Measurements from ENCODE around the gene KLRF2.

The KLRF2 gene

DNA sequence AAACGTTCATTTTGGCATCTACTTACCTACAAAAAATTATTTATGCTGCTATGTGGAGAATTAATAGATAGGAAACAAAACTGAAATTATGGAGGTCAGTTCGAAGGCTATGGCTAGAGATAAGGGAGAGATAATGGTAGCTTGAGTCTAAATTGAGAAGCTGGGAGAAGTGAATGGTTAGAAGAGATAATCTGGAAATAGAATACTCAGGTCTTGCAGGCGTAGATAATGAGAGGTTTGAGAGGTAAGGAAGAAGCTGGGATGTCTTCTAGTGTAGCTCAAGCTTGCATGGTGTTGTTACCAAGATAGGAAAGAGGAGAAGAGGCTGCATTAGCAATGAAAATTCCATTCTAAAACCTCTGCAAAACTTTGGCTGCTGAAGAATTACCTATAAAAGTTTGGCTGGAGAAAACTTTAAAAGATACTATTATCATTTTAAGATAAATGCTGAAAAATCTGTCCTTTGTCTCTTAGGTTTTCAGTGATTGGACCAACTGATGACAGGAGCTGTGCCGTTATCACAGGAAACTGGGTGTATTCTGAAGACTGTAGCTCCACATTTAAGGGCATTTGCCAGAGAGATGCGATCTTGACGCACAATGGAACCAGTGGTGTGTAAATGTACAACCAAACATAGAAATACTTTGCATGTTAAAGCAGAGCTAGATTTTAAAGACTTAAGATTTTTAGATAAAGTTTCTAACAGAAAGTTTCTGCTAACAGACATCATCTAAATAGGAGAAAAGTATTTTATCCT is 14.1 kb downstream of the KLRF2 start:
- no peak for DNase-seq

DNA sequence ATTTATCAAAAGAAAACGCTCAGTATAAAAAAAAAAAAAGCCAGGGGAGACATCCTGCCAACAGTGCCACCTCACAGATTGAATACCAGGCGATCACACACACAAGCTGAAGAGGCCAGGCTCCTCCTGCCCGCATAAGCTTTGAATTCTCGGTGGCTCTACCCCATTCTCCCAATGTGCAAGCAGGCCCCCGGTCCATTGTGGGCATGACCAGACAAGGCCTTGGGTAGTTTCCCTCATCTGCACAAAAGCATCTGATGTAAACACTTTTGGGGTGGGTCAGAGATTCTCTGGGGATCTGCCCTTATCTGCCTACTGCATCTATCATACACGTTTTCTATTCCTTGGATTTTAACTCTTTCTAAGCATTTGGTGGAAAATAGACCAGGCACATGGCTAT is 16.2 kb downstream of the KLRF2 start:
- no peak for DNase-seq

DNA sequence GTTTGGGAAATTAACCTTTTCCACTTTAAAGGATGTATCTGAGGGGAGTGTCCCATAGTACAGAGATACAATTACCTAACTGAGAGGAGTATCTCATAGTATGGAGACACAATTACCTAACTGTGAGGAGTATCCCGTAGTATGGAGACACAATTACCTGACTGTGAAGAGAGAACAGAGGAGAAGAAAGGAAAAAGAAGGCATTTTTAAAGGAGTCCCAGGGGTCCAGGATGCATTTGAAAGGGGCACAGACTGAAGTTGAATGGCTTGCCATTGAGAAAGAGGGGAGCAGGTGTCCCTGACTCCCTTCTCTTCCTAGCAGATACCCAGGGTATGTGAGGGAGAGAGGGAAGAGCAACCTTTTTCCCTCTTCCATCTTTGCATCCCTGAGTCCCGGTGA is 17.9 kb downstream of the KLRF2 start:
- DNase-seq = no peak

DNA sequence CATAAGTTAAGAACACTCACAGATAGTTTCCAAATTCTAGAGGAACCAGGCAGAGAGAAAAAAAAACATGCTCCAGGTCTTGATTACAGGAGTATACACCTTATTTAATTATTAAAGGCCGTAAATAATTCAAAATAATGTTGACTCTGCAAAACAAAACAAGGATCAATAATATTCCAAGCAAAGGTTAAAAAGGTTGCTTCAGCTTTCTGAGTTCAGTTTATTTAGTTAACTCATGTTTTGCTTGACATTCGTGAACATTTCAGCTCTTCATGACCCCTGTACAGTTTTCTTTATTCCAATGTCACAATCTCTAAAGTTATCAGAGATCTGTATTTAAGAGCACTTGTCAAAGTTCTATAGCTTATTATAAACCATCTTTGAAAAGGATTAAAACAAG is 19.6 kb downstream of the KLRF2 start:
- DNase-seq = no peak

DNA sequence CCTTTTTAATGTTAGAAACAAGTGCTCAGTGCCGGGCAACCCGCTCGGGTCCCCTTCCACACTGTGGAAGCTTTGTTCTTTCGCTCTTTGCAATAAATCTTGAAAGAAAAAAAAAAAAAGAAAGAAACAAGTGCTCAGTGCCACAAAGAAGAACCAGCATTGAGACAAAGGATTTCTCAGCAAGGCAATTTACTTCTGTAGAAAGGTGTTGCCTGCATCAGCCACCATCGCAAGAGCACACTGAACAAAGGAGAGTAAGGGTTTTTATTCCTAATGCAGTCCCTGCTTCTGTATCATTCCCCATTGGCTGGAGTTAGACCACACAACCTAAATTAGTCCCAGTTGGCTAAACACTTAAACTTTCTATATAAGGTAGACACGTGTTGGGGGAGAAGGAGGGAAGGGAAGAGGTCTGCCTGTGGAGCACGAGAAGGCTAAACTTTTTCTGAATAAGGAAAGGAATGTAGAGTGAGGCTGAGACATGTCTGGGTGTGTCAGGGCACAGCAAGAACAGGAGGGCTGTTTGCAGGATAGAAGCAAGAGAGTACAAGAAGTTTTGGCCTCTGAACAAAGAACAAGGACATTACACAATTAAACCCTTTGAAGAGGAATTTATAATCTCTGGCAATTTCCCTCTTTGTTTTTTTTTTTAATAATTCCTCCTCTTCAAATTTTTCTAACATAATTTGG is 21.4 kb downstream of the KLRF2 start:
- DNase-seq = no peak

DNA sequence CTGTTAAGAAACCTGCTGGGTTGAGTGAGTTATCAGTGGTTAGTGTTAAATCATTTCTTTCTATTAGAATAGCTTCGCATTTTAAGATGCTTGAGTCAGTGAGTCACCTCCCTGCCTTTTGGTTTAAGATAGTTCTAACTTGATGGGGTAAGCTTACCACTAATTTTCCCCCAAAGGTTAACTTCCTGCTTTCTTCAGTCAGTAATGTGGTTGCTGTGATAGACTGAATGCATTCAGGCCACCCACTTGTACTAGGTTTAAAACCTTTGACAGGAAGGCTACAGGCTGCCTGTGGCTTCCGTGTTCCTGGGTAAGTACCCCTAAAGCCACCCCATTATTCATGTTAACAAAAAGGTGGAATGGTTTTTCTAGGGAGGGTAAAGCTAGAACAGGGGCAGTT is 25.6 kb downstream of the KLRF2 start:
- no peak for DNase-seq

DNA sequence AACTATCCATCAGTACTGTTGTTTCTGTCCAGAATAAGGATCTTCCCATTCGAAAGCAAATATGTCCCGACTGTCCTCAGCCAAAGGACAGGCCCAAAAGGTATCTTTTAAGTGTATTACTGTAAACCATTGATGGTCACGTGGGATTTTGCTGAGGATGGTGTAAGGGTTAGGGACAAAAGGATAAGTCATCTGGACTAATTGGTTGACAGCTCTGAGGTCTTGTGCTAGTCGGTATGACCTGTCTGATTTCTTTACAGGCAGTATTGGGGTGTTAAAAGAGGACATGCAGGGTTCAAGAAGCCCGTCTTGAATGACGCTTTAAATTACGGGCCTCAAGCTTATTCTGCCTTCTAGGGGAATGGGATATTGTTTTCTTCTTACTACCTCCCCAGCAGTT is 26.5 kb downstream of the KLRF2 start:
- DNase-seq = no peak

DNA sequence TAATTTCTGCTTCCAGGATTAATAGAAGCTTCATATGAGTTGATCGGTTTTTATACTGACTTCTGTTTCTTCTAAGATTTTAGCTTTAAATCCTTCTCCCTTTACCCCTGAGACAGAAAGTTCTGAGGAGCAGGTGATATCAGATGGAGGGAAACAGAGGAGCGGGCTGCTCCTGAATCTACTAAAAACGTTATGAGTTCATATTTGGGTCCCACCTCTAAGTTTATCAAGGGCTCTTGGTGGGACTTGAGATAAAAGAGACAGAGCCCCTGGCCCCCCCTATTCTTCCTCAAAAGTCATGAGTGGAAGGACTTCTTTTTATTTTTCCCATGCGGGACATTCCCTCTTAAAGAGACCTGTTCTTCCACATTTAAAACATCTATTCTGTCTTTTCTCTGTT is 27.1 kb downstream of the KLRF2 start:
- no peak for DNase-seq

DNA sequence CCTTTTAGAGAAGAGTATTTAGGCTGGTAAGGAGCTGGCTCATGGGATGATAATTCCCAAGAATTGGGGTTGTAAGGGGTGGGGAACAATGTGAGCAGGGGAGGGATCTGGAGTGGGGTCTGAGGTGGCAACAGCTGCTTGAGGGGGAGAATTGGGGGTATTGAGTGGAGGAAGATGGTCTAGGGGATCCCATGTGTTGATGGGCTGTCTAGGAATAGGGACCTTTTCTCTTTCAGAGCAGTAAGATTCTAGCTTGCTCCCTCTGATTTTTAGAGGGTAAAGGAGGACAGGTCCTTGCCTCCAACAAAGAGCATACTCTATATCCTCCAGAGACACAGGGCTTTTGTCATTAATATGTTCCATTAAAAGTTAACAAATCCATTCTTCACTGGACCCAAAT is 28.4 kb downstream of the KLRF2 start:
- no peak for DNase-seq

DNA sequence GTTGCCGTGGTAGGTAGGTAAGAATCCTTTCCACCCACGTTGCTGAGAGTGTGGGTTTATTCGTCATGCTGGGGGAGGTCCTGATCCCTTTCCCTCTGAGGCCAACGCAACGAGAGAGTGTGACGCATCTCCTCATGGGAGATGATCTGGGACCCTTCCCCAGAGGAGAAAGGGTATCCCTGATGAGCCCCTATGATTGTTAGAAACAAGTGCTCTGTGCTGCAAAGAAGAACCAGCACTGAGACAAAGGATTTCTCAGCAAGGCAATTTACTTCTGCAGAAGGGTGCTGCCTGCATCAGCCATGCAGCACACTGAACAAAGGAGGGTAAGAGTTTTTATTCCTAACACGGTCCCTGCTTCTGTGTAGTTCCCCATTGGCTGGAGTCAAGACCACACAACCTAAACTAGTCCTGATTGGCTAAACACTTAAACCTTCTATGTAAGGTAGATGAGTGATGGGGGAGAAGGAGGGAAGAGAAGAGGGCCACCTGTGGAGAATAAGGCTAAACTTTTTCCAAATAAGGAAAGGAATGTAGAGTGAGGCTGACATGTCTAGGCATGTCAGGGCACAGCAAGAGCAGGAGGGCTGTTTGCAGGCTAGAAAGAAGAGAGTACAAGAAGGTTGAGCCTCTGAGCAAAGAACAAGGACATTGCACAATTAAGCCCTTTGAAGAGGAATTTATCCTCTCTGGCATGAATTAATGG is 29.6 kb downstream of the KLRF2 start:
- no peak for DNase-seq

DNA sequence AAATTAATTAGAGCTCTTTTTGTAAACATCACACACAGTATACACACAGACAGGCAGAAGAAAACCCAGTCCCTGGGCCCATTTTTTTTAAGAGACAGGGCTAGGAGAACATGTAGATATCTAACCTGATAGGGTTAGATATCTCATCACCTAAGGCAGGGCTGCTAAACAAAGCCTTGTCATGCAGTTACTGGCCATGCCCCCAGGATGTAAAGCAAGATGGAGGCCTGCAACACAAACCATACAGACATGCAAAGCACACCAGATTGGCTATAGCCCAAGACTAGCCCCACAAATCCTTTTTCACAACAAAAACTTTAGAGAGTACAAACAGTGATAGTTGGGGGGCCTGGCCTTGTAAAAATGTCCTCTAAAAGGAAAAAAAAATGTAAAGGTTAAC is 30.4 kb downstream of the KLRF2 start:
- no peak for DNase-seq

DNA sequence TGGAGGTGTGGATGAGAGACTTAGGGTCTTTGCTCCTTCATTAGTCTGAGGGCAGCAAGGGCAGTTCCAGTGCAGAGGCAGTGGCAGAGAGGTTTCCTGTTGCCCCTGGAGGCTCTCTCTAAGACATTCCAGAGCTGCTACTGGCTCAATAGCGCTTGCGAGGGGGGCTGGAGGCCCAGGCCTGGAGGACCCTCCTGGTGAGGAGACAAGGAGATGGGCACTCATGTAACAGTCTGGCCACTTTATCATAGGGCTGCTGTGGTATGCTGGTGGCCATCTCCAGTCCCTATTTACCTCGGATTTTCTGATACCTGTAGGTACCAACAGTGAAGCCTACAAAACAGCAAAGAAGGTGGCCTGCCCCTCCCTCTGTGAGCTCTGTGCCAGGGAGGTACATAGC is 38.2 kb downstream of the KLRF2 start:
- no peak for DNase-seq

DNA sequence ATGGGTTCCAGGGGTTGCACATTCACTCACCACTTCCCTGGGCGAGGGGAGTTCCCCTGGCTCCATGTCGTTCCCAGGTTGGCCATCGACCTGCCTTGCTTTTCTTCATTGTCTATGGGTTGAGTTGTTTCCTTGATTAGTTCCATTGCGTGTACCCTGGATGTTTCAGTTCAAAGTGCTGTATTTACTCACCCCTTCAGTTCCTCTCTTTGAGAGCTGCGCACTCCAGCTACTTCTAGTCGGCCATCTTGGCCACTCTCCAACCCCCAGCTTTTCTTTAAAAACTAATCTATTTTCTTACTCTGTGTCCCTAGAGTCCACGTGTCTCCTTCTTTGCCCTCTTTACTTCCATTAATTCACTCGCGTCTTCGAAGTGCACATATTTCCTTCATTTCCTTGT is 39.2 kb downstream of the KLRF2 start:
- no peak for DNase-seq

DNA sequence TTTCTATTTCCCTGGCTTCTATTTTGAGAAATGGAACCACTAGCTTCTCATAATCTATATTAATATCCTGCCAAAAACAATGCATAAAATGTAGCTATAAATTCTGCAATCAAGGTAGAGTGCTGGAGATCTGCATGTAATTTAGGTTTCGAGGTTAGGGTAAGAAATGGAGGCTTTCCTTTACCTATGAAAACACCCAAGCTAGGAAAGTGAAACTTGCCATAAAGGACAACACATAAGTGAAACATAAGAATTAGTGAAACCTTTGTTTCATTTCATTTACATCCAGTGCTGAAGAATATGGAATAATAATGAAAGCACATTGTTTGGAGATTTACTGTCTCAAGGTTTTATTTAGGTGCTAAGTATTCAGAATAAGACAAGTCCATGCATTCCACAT is 41.1 kb downstream of the KLRF2 start:
- DNase-seq = no peak

DNA sequence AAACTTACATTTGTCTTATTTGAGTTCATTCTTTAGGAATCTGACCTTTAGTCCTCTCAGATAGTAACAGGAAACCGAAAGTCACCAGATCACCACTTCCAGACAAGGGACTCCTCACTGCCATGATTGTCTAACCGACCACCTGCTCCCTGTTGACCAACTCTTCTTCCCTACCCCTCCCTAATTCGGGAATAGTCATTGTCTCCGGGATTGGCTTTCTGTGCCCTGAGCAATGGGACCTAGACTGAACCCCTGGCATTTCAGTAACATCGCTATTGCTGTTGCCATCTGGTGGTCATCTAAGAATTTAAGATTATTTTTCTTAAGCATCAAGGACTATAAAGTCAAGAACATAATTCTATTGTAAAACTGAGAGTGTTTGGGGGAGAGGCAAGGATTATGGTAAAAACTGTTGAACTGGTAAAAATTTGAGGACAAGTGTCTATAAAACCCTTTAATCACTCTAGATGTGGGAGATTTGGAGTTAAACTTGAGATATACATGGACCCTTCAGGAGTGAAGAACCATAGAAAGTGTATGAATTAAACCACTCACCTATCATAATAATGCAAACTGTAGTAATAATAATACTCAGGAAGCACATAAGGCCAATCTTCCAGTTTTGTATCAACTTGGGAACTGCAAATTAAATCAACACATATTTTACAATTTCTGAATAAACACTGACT is 44.6 kb downstream of the KLRF2 start:
- no peak for DNase-seq

DNA sequence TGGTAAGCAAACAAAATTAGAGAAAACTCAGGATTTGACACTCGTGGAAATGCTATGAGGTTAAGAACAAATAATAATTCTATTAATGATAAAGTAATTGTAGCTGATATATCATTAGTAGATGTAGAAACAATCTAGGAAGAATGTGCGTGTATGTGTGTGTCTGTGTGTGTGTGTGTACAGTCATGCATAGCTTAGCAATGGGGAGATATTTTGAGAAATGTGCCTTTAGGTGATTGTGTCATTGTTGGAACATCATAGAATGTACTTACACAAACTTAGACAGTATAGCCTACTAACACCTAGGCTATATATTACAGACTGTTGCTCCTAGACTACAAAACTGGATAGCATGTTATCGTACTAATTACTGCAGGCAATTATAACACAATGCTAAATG is 45.6 kb downstream of the KLRF2 start:
- DNase-seq = no peak

DNA sequence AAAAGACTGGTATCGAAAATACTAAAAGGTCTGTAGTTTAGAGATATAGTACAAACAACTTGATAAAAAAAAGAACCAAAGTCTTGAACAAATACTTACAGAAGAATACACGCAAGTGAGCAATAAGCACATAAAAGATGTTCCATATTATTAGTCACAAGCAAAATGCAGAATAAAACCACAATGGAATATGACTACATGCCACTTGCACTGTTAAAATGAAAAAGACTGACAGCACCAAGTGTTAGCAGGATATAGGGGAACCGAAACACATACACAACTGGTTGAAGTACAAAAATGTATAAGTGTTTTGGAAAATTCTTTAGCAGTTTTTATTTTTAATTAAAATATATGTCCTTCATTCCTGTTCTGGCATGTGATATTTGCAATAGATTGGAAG is 47.3 kb downstream of the KLRF2 start:
- DNase-seq = no peak

DNA sequence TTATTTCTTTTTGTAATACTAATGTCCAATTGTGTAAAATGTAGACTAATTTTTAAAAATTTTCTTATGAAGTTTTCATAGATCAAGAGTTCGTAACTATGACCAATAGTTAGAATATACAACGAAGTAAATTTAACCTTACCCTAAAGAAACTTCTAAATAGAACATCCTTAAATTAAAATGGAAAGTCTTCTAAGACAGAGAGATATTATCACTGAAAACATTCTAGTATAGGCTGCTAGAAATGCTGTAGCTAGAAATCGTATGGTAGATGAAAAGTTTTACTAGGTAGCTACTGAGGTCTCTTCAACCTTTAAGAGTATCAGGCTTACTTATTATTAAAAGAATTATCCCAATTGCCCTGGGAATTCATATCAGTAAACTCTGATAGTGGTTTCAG is 50.0 kb downstream of the KLRF2 start:
- no peak for DNase-seq

DNA sequence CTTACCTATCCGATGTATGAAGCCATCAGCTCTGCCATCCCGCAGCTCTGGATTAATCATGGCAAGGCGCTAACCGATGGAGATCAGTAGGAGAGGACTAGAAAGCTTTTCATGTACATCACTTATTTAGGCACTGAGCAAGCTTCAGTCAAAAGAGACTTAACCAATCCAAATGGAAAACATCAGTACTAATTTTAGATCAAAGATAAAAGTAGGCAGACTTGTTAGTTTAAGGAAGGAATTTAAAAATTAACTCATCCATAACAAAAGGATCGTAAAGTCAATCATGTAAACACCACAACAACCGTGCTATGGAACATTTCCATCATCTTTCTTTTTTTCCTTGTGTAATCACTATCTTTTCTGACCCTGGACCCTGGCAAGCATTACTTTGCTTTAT is 51.0 kb downstream of the KLRF2 start, which contains the start of gene CLEC2A:
Gene CLEC2A (minus strand): TSS at position 101 of the 400 bp plus-strand sequence. CDS start 41 bp downstream, at position 60.
- DNase-seq = no peak

DNA sequence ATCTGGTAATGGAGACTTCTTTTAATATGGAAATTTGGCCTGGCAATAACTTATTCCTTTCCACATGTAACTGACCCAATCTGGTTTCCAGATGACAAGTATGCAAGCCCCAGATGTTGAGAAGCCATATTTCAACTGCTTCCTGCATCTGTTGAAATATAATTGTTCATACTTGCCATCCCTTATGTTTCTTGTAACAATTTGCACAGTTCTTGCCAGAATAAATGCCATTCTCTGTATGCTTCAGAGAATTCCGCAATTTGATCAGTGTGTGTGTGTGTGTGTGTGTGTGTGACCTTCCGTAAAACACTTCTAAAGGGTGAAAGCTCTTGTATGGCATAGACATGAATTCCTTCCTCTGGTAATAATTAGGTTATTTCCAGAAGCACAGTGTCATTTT is 52.7 kb downstream of the KLRF2 start:
- no peak for DNase-seq

DNA sequence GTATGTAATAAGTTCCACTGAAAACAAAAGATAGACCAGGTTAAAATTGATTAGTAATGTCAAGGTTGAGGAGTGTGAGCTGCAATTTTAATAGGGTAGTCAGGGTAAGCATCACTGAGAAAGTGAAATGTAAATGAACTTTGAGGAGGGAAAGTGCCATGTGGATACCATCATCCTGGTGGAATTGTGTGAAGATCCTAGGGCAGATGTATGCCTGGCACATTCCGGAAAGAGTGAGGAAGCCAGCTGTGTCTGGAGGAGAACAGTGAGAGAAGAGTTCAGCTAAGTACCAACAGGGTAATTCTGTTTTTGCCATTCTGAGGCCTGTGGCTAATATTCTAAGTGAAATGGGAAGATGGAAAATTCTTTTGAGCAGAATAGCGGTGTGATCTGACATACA is 53.7 kb downstream of the KLRF2 start:
- DNase-seq = no peak

DNA sequence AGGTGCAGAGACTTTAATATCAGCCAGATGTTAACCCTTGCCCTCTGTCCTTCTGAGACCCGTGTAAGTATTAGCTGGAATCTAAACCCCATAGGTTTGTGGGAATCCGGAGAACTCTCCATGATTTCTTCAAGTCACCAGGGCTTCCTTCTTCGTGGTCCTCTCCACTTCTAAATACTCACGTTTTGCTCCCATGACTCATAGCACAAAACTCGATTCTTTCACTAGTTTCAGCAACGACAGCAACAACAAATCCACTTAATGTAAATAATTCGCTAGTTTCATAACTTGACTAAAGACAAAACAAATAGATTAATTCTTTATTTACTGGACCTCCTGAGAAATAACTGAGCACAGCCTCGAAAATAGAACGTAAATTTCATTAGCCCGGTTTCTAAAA is 55.3 kb downstream of the KLRF2 start:
- no peak for DNase-seq

DNA sequence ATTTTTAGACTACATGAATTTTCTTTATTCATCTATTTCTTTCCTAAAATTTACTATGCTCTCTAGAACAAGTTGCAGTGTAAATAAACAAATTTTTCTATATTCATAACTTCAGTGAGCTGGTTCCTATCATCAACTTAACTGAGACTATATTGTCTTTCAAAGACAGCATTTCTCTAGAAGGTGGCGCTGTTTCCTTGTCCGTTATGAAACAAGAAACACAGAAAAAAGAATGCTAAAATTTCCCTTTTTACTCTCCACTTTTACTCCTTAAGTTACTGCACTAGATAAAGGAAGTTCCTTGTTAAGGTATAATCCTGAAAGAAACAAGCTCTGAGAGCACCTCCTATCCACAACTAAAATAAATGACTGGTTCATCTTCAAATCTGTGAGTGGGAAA is 59.1 kb downstream of the KLRF2 start:
- DNase-seq = no peak

DNA sequence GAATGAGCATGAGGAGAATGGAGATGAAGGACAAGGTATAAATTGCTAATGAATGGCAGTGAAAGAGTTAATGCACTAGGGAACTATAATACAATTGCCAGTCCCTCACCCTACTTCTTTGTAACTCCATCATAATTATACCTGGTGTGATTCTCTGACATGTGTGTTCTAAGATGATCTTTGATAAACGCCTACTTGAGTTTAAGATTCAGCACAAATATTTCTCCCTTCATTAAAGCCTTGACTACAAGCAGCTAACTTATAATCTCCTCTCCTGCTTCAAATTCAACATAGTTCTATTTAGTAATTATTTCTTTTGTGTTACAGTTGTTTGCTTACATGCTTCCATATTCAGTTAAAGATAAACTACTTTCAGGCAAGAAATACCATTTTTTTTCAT is 60.5 kb downstream of the KLRF2 start:
- DNase-seq = no peak
